ENCODE results near the gene COPG1.

COPG1 gene

GRCh38 chr3:129231331-129232119 lies 17.9 kb upstream of the COPG1 start:
- TF ChIP-seq CTCF (IDR thresholded peaks at IDR 0.05; ENCODE audit: low read depth, low read length, missing control alignments): no peak
- no peak overlapping the region for H3K4me3 ChIP-seq (replicated peaks; ENCODE audit: low read depth, low read length)
- DNase-seq (ENCODE audit: extremely low read depth, low read depth): no peak

- H3K4me3 ChIP-seq (replicated peaks; ENCODE audit: low read depth, low read length): no peak overlapping the region
- no peak for TF ChIP-seq CTCF (IDR thresholded peaks at IDR 0.05; ENCODE audit: low read depth, low read length, missing control alignments)
- no peak for DNase-seq (ENCODE audit: extremely low read depth, low read depth)
Measured at GRCh38 chr3:129233538-129233937, 15.9 kb upstream of the COPG1 start.

- no peak for DNase-seq (ENCODE audit: extremely low read depth, low read depth)
- TF ChIP-seq CTCF (IDR thresholded peaks at IDR 0.05; ENCODE audit: low read depth, low read length, missing control alignments): no peak
- no peak overlapping the region for H3K4me3 ChIP-seq (replicated peaks; ENCODE audit: low read depth, low read length)
Measured at GRCh38 chr3:129234441-129234840, 15.0 kb upstream of the COPG1 start.

GRCh38 chr3:129235344-129235917 lies 14.0 kb upstream of the COPG1 start:
- no peak overlapping the region for H3K4me3 ChIP-seq (replicated peaks; ENCODE audit: low read depth, low read length)

GRCh38 chr3:129238945-129239705 lies 10.3 kb upstream of the COPG1 start:
- H3K4me3 ChIP-seq (replicated peaks; ENCODE audit: low read depth, low read length): no peak overlapping the region

More at GRCh38 chr3:129235344-129235917, 14.0 kb upstream of the COPG1 start:
- TF ChIP-seq CTCF (IDR thresholded peaks at IDR 0.05; ENCODE audit: low read depth, low read length, missing control alignments): no peak
- no peak for DNase-seq (ENCODE audit: extremely low read depth, low read depth)

GRCh38 chr3:129239991-129240390 lies 9.4 kb upstream of the COPG1 start:
- DNase-seq (ENCODE audit: extremely low read depth, low read depth): no peak
- no peak overlapping the region for H3K4me3 ChIP-seq (replicated peaks; ENCODE audit: low read depth, low read length)
- TF ChIP-seq CTCF (IDR thresholded peaks at IDR 0.05; ENCODE audit: low read depth, low read length, missing control alignments): no peak

More at GRCh38 chr3:129238945-129239705, 10.3 kb upstream of the COPG1 start:
- TF ChIP-seq CTCF (IDR thresholded peaks at IDR 0.05; ENCODE audit: low read depth, low read length, missing control alignments): no peak
- no peak for DNase-seq (ENCODE audit: extremely low read depth, low read depth)
